ES-I3 (cell line): Measurements from ENCODE around the gene PPP4R3A.
"Not testable (repeated sequence)": the region's sequence is repeated elsewhere in the genome, so short reads cannot be mapped to it uniquely, and the experiment has no call there.

Source experiments
- H3K36me3 ChIP-seq: 2 replicates; pipeline ENCODE4 v1.6.1; 2013; ENCODE audit warnings: mild to moderate bottlenecking, low read length, control low read depth, moderate library complexity; ENCODE audit not compliant: insufficient read depth
- H3K4me1 ChIP-seq: 2 replicates; pipeline ENCODE4 v1.6.1; 2013; ENCODE audit warnings: mild to moderate bottlenecking, control low read depth, low read length; ENCODE audit not compliant: insufficient read depth
- H3K9ac ChIP-seq: 2 replicates; pipeline ENCODE4 v1.6.1; 2013; ENCODE audit warnings: low read depth, mild to moderate bottlenecking, low read length, moderate library complexity
- H3K9me3 ChIP-seq: 2 replicates; pipeline ENCODE4 v1.6.1; 2013; ENCODE audit warnings: mild to moderate bottlenecking, low read length, moderate library complexity; ENCODE audit not compliant: control insufficient read depth, insufficient read depth

Gene PPP4R3A

DNA sequence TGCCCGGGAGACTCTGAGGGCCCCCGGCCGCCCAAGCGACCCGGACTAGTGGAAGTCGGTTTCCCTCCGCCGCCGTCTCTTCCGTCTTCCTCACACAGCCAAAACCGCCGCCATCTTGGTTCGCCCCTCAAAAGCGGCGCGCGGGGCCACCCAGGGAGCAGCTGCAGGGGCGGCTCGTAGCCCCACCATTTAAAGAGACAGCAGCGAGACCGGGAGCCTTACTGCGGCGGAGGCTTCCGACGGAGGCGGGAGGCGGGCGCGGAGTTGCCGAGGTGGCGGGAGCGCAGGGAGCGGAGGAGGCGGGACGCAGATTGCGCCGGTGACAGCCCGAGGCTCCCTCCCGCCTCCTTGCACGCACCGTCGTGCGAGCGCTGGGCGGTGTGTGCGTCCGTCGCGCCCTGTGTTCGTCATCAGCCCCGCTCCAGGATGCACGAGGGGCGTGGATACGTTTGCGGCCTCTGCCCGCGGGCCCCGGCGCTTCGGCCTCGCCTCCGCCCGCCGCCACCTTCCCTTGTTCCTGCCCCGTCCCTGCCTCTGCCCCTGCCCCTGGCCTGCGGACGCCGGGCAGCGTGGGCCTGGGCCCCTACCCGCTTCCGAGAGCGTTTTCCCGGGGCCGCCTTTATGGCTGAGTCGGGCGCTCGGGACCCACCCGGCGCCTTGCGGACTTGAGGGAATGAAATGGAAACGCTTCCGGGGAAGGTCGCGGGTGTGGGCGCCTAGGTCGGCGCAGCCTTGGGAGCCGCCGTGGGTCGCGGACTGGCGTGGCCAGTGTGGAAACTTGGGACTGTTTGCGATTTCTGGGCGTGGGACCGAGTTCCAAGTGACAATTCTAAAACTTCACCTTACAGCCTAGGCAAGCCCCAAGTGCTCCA is at the start of gene PPP4R3A:
PPP4R3A (minus strand) TSS at position 140 of the 872 bp plus-strand sequence. CDS start 663 bp downstream, outside the sequence.
- Histone ChIP-seq H3K36me3 (0 out of 2 replicates have a peak, but pooled peaks cover 3% of the 10 kb centered on the region), H3K4me1 (no peaks in the 10 kb centered on the region), H3K9me3 (no peaks in the 10 kb centered on the region), H3K9ac (peak within 1 kb of the TSS; percentile 88)

GRCh38 chr14:91555531-91555930 is 45.4 kb upstream of the PPP4R3A start:
- H3K36me3 ChIP-seq, result no peaks in the 10 kb centered on the region
- H3K9me3 ChIP-seq, result no peaks in the 10 kb centered on the region; the same call in 1 of the 2 replicates

DNA sequence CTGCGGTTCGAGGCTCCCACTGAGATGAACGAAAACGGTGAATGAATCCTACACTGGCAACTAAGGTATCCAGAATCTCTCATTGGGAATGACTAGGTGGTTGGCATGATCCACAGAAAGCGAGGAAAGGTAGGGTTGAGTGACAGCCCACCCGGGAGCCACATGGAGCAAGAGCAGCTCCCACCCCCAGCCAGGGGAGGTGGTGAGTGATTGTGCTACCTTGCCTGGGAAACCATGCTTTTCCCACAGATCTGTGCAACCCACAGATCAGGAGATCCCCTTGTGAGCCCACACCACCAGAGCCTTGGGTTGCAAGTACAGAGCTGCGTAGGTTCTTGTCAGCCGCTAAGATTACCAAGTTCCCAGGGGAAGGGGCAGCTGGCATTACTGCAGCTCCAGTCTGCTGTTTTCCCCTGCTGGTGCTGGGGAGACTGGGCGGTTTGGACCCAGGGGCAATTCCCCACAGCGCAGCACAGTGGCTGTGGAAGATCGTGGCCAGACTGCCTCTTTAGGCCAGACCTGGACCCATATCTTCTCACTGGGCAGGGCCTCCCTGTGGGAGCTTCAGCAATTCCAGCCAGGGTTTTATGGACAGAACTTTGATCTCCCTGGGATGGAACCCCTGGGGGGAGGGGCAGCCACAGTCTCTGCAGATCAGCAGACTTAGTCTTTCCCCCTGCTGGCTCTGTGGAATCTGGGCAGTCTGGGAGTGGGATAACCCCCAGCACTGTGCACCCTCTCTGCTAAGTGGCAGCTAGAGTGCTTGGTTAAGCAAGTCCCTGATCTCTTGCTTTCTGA is 44.6 kb upstream of the PPP4R3A start:
- Histone ChIP-seq H3K9me3 (no peaks in the 10 kb centered on the region; the same call in 1 of the 2 replicates), H3K36me3 (no peaks in the 10 kb centered on the region), H3K9ac (no peak overlapping the region), H3K4me1 (no peaks in the 10 kb centered on the region)

More at GRCh38 chr14:91555531-91555930, 45.4 kb upstream of the PPP4R3A start:
- no peak overlapping the region for H3K9ac ChIP-seq
- no peaks in the 10 kb centered on the region for H3K4me1 ChIP-seq

DNA sequence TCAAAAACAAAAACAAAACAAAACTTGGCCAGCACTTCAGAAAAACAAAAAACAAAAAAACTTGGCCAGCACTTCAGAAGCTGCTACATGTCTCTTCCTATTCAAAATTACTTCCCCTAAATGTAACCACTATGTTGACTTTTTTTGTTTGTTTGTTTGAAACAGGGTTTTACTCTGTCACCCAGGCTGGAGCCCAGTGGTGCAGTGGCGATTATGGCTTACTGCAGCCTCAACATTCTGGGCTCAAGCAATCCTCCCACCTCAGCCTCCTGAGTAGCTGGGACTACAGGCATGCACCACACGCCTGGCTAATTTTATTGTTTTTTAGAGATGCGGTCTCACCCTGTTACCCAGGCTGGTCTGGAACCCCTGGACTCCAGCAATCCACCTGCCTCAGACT is 38.0 kb upstream of the PPP4R3A start:
- no peak overlapping the region for H3K9ac ChIP-seq
- H3K36me3 ChIP-seq, result no peaks in the 10 kb centered on the region
- no peaks in the 10 kb centered on the region for H3K9me3 ChIP-seq
- no peaks in the 10 kb centered on the region for H3K4me1 ChIP-seq

GRCh38 chr14:91545946-91546716 is 36.0 kb upstream of the PPP4R3A start:
- no peaks in the 10 kb centered on the region for H3K9me3 ChIP-seq
- no peaks in the 10 kb centered on the region for H3K36me3 ChIP-seq
- no peak overlapping the region for H3K9ac ChIP-seq
- no peaks in the 10 kb centered on the region for H3K4me1 ChIP-seq

DNA sequence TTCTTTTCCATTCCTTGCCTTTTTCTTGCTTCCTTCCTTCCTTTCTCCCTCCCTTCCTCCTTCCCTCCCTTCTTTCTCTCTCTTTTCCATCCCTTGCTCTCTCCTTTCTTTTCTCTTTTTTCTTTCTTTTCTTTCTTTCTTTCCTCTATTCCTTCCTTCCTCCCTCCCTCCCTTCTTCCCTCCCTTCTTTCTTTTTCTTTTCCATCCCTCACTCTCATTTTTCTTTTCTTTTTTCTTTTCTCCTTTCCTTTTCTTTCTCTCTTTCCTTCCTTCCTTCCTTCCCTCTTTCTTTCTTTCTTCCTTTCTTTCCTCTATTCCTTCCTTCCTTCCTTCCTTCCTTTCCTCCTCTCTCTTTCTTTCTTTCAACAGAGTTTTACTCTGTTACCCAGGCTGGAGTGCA is 35.1 kb upstream of the PPP4R3A start:
- Histone ChIP-seq H3K36me3 (no peaks in the 10 kb centered on the region), H3K9ac (no peak overlapping the region), H3K9me3 (no peaks in the 10 kb centered on the region), H3K4me1 (no peaks in the 10 kb centered on the region)

DNA sequence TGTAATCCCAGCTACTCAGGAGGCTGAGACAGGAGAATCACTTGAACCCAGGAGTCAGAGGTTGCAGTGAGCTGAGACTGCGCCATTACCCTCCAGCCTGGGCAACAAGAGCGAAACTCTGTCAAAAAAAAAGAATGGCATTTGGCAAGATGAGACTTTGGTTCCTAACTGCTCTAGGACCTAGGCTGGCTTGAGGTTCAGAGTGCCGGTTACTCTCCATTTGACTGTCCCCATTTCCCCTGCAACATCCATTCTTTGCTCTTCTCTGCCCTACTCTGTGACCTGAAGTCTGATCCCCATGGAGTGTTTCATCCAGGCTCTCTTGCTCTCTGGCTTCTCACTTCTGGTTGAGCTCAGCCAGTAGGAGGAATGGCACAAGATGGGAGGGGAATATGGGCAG is 26.2 kb upstream of the PPP4R3A start:
- H3K9me3 ChIP-seq, result no peaks in the 10 kb centered on the region
- H3K36me3 ChIP-seq, result no peaks in the 10 kb centered on the region
- H3K4me1 ChIP-seq, result no peaks in the 10 kb centered on the region
- H3K9ac ChIP-seq, result no peak overlapping the region

DNA sequence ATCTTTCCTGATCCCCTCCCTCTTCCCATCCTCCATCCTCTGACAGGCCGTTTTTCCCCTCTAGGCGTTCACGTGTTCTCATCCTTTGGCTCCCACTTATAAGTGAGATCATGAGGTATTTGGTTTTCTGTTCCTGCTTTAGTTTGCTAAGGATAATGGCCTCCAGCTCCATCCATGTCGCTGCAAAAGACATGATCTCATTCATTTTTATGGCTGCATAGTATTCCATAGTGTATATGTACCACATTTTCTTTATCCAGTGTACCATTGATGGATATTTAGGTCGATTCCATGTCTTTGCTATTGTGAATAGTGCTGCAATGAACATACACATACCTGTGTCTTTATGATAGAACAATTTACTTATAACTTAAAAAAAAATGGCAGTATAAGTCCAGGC is 23.9 kb upstream of the PPP4R3A start:
- H3K9me3 ChIP-seq, H3K9ac ChIP-seq, H3K36me3 ChIP-seq, H3K4me1 ChIP-seq: not testable (repeated sequence)

DNA sequence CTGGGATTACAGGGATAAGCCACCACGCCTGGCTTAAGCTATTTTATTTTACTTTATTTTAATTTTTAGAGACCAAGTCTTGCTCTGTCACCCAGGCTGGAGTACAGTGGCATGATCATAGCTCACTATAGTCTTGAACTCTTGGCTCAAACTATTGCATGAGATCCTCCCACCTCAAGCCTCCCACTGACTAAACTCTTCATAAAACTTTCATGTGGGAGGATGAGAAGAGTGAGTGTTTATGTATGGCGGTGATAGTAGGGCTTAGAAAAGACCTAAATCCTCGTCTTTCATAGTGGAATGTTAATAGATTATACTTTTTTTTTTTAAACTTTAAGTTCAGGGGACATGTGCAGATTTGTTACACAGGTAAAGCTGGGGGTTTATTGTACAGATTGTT is 23.5 kb upstream of the PPP4R3A start:
- no peaks in the 10 kb centered on the region for H3K36me3 ChIP-seq
- no peaks in the 10 kb centered on the region for H3K4me1 ChIP-seq
- H3K9ac ChIP-seq, result no peak overlapping the region
- H3K9me3 ChIP-seq, result no peaks in the 10 kb centered on the region

- Histone ChIP-seq H3K9ac (no peak overlapping the region), H3K9me3 (no peaks in the 10 kb centered on the region), H3K36me3 (no peaks in the 10 kb centered on the region), H3K4me1 (no peaks in the 10 kb centered on the region)
Observed at GRCh38 chr14:91523972-91524371, 13.9 kb upstream of the PPP4R3A start.

DNA sequence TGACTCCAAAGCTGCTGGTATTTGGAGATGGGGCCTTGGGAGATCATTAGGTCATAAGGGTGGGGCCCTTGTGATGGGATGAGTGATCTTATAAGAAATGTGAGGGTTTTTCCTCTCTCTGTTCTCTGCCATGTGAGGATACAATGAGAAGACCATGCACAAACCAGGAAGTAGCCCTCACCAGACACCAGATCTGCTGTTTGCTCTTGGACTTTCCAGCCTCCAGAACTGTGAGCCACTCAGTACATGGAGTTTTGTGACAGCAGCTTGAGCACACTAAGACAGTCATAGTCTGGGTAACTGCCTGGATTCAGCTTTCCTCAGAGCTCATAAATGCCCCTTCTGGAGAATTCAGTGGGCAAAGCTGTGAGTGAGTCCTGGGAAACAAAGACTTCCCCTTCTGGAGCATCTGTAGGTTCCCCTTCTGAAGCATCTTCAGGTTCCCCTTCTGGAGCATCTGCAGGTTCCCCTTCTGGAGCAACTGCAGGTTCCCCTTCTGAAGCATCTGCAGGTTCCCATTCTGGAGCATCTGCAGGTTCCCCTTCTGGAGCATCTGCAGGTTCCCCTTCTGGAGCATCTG is 11.0 kb upstream of the PPP4R3A start:
- Histone ChIP-seq H3K4me1 (no peaks in the 10 kb centered on the region), H3K36me3 (no peaks in the 10 kb centered on the region), H3K9ac (no peak overlapping the region), H3K9me3 (no peaks in the 10 kb centered on the region)

GRCh38 chr14:91520138-91520537 is 10.0 kb upstream of the PPP4R3A start:
- no peaks in the 10 kb centered on the region for H3K9me3 ChIP-seq
- H3K36me3 ChIP-seq, result no peaks in the 10 kb centered on the region
- no peak overlapping the region for H3K9ac ChIP-seq
- H3K4me1 ChIP-seq, result no peaks in the 10 kb centered on the region

DNA sequence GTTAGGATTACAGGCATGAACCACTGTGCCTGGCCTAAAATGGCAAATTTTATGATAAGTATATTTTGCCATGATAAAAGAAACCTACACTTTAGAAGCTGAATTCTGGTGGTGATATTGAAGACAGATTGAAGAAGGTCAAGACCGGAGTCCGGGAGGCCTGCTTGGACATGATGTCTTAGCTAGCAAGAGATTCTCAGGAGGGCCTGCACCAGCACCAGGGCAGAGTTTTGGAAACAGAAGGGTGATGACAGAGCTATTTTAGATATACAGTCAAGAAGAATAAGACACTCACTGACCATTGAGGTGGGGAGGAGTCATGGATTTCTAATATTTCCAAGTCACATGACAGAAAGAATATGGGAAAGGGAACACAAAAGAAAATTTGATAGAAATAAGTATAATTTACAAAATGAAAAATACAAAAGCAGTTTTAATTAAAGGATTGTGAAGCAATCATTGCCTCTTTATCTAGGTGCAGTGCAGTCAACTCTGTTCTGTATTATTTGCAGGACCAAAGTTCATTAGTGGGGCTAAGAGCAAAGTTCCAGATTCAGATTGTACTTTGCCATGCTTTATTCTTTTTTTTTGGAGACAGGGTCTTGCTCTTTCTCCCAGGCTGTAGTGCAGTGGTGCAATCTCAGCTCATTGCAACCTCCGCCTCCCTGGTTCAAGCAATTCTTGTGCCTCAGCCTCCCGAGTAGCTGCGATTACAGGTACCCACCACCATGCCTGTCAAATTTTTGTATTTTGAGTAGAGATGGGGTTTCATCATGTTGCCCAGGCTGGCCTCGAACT is 9.3 kb upstream of the PPP4R3A start:
- H3K4me1 ChIP-seq, result no peaks in the 10 kb centered on the region
- no peak overlapping the region for H3K9ac ChIP-seq
- H3K9me3 ChIP-seq, result no peaks in the 10 kb centered on the region
- no peaks in the 10 kb centered on the region for H3K36me3 ChIP-seq
